HG03442 (cell line): ENCODE data around the gene ANKRD40.
"Not testable (repeated sequence)": the region's sequence is repeated elsewhere in the genome, so short reads cannot be mapped to it uniquely, and the experiment has no call there.

ENCODE experiments used
- ATAC-seq: cut with Tn5 transposase; IDR thresholded peaks from one replicate; pipeline ENCODE4 v1.9.1; 2021; ENCODE audit warnings: mild to moderate bottlenecking, moderate library complexity; ENCODE audit not compliant: unreplicated experiment

ANKRD40 gene, protein sequence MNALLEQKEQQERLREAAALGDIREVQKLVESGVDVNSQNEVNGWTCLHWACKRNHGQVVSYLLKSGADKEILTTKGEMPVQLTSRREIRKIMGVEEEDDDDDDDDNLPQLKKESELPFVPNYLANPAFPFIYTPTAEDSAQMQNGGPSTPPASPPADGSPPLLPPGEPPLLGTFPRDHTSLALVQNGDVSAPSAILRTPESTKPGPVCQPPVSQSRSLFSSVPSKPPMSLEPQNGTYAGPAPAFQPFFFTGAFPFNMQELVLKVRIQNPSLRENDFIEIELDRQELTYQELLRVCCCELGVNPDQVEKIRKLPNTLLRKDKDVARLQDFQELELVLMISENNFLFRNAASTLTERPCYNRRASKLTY

DNA sequence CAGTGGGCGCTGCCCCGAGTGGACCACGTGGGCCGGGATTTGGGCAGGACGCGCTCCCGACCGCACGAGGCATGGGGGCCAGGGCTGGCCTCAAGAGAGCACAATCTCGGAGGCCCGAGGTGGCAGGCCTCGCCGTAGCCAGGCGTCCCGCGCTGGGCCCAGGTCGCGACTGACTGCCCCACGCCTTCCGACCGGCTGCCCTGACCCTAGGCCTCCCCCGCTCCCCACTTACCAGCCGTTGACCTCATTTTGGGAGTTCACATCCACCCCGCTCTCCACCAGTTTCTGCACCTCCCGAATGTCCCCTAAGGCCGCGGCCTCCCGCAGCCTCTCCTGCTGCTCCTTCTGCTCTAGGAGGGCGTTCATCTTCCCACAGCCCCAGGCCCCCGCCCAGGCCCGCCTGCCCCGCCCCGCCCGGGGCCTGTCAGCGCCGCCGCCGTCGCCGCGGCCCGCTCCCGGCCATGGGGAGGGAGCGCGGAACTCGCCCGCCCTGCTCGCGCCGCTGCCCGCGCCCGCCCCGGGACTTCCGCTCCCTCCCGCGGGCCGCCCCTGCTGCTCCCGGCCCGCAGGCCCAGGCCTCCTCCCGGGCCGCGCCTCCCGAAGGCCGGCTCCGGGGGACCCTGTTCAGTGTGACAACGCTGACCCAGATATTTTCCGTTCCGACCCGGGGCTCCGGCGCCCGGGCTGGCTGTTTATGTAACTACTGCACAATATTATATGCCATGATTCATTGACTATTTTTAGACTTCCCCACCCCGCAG lies at the start of gene ANKRD40:
ANKRD40 (minus strand) TSS at position 626 of the 761 bp plus-strand sequence; CDS start at position 366, 260 bp downstream.
- peak; percentile 76 for ATAC-seq

GRCh38 chr17:50754521-50754920 lies 46.8 kb upstream of the ANKRD40 start:
- no peak for ATAC-seq

DNA sequence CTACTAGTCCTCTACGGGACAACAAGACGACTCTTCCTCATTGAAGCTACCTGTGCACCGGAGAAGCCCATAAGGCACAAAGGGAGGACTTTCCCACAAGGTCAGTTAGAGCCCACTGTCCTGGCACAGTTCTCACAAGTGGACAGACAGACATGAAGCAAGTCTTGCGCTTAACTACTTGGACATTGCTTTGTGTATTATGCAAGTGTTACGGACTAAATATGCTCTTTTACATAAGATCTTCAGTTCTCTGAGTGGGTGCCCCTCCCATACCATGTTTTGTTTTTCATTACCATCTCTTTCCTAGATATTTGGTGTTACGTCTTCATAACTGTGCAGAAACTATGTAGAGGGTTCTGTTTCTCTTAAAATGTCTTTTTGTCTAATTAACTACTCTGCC lies 41.5 kb upstream of the ANKRD40 start:
- no peak for ATAC-seq

DNA sequence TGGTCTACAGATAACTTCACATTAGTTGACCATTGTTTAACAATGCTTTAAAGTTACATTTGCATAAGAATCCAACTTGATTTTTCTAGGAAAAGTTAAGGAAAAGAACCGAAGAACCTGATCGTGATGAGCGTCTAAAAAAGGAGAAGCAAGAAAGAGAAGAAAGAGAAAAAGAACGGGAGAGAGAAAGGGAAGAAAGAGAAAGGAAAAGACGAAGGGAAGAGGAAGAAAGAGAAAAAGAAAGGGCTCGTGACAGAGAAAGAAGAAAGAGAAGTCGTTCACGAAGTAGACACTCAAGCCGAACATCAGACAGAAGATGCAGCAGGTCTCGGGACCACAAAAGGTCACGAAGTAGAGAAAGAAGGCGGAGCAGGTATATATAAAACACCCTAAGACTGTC lies 37.9 kb upstream of the ANKRD40 start:
- no peak for ATAC-seq

DNA sequence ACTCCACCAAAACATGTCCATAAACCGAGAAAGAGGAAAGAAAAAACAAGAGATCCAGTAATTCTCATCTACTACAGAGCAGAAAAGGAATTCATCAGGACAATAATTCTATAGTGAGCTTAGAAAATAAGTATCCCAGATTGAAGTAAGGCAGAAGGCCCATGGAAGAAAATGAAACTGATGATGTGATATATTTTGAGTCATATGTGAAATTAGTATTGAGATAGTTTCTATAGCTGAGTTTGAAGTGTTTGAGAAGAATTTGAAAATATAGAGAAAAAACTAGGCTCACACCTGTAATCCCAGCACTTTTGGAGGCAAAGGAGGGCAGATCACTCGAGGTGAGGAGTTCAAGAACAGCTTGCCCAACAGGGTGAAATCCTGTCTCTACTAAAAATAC lies 31.4 kb upstream of the ANKRD40 start:
- no peak for ATAC-seq

DNA sequence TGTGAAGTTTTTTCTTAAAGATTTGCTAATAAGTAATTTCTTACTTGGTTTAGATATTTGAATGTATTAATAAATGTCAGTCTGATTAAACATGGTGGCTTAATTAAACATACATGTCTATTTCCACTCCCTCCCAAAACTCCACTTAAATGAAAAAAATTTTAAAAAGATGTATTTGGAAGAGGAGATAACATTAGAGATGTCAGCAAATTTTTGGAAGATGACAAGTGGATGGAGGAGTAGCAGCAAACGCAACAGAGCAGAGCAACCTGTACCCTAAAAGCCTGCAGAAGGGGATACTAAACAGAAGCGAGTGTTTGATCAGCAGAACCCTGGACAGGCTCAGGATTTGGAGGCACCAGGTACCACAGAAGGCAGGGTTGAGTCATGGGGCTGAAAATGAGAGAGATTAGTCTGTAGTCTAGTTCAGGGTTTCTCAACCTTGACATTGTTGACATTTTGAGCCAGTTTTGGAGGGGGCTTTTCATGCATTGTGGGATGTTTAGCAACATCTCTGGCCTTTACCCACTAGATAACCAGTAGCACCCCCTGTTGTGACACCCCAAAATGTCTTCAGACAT lies 29.5 kb upstream of the ANKRD40 start:
- ATAC-seq: no peak

- ATAC-seq: no peak
Measured at GRCh38 chr17:50735287-50735686, 27.6 kb upstream of the ANKRD40 start.

- no peak for ATAC-seq
Measured at GRCh38 chr17:50731575-50732460, 24.1 kb upstream of the ANKRD40 start.

- ATAC-seq: no peak
Measured at GRCh38 chr17:50728881-50729765, 21.4 kb upstream of the ANKRD40 start.

DNA sequence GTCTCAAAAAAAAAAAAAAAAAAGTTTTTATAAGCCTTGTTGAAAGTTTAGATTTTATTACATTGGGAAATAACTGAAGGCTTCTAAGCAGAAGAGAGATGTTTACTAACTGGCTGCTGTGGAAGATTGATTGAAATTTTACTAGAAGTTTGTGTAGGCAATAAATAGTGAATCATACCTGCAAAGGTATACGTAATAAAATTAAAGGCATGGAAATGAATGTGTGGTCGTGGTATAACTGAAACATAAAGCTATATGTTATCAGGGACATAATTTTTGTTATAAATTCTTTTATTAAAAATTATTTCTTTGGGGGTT lies 20.4 kb upstream of the ANKRD40 start:
- ATAC-seq: no peak

DNA sequence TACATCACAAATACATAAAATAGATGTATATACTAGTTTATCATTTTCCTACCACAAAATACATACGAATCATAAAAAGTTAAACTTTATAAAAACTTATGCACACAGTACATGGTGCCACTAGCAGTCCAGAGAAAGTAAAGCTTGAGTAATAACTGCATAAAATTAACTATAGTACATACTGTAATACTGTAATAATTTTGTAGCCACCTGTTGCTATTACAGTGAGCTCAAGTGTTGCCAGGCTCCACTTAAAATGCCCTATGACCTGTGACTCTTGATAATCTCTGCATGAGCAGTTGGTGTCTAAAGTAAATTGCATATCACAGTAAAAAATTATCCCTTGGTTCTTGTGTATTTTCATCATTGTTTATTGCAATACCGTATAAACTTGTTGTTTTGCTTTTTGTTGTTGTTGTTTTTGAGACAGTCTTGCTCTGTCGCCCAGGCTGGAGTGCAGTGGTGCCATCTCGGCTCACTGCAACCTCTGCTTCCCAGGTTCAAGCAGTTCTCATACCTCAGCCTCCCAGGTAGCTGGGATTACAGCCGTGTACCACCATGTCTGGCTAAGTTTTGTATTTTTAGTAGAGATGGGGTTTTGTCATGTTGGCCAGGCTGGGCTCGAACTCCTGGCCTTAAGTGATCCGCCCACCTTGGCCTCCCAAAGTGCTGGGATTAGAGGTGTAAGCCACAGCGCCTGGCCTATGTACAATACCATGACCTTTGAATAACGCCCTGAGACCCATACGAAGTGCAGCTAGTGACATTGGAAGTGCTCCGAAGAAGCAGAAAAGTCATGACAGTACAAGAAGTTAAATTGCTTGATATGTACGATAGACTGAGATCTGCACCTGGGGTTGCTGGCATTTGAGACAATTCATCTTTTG lies 18.3 kb upstream of the ANKRD40 start:
- ATAC-seq: no peak

- not testable (repeated sequence) for ATAC-seq
Measured at GRCh38 chr17:50724622-50725021, 16.9 kb upstream of the ANKRD40 start.

GRCh38 chr17:50722746-50723145 lies 15.0 kb upstream of the ANKRD40 start:
- ATAC-seq: no peak

DNA sequence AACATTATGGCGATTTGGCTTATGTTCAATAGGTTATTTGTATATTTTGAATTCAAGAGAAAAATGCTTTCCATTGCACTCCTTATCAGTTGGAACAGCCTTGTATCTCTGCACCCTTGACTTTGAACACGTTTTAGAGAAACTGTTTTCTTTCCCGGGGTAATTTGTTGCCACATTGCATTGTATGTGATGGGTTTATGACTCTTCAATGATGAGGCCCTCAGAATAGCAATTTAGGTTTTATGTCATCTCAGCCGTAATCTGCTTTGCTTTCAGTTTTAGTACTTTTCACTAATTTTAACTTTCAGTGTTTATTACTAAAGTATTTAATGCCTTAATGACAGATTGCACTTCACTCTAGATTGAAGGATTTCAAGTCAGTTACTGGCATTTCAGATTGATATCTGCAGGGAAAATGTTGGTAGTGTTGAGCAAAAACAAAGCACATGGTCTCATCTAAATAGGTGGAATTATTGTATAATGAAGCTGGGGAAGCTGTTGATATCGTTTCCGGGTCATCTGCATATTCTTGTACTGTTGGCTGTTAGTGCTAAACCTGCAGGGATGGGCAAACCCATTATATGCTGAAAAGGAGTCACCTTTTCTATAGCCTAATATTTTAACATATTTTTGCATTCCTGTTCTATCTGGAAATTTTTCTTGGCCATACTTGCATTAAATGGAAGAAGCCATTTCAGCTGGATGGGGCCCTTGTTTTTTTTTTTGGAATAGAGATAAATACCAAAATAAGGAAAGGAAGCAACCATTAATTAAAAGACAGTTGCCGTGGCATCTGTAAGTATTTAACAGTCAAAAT lies 13.7 kb upstream of the ANKRD40 start:
- no peak for ATAC-seq

DNA sequence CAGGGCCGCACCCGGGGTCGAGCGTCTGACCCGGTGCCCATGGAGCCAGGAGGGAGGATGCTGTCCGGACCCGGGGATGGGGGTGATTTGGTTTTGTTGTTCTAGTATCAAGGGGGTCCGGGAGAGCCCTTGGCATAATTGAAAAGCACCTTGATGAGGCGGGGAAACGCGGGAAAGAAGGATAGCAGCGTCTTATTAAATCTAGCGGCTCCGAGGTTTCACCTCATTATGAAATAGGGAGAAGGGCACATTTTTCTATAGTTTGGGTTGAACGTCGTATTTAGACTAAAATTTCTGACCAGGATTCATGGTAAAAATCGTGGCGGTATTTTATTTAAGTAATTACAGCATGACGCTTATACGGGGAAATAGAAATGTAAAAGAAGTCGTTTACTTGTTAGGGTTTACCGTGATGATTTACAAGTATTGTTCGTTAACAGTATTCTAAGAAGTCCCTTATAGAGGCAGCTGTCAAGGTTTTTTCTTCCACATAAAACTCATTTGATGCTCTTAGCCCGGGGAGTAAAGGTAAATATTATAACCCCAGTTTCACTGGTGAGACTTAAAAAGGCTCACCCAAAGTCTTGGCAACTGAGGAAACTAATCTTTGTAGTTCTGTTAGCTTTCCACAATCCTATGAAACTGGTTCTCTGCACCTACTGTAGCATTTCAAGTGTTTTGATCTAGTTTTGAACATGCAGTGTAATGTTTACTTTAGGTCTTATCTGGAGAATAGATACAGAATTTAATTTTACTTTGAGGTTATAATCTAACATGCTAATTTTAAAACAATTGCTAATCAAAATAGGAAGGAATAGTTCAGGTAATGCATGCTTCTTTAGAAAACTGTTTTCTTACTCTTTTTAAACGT lies 12.4 kb upstream of the ANKRD40 start:
- ATAC-seq: no peak

DNA sequence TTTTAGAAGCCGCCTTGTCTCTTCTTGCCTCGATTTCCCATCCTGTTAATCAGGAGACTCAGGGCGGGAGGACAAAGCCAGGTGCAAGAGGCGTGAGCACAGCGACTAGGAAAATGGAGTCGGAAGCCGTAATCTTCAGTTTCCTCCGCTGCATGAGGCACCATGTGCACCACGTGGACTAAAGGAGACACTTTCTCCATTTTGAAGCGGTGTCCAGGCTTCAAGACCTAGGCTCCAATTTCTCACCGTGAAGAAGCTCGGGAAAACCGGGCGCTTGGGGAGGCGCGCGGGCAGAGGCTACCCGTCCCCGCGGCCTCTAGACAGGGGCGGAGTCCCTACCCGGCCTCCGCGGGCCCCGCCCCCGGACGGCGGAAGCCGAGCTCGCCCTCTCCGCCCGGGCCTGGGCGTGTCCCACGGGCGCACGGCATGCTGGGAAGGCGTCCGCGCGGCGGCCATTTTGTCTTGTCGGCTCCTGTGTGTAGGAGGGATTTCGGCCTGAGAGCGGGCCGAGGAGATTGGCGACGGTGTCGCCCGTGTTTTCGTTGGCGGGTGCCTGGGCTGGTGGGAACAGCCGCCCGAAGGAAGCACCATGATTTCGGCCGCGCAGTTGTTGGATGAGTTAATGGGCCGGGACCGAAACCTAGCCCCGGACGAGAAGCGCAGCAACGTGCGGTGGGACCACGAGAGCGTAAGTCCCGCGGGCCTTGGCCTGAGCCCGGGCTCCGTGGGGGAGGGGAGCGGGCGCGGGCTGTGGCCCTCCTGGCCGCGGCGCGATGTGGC lies 11.6 kb upstream of the ANKRD40 start, which contains the start of gene LUC7L3:
LUC7L3 (plus strand) TSS at position 460 of the 780 bp plus-strand sequence; CDS start at position 590, 130 bp downstream.
- peak; percentile 91 for ATAC-seq
